Keratinocyte (primary cell): ENCODE data around the gene SMNDC1.

Experiments
- CTCF ChIP-seq, 3 experiments: IDR thresholded peaks in 1 of 3; conservative IDR thresholded peaks in 1 of 3; optimal IDR thresholded peaks in 1 of 3; 2 replicates in 2 of 3; 3 replicates in 1 of 3; pipeline versions ENCODE3 to v1.5.1; 2011; ENCODE audit warnings: low read length in 3 of 3, mild to moderate bottlenecking in 3 of 3, moderate library complexity in 2 of 3, control low read depth in 1 of 3, inconsistent platforms in 1 of 3; ENCODE audit not compliant: insufficient read depth in 2 of 3; ENCODE audit errors: extremely low read depth in 1 of 3
- EZH2 ChIP-seq: IDR thresholded peaks from one replicate; pipeline ENCODE4 v1.6.1; 2012; ENCODE audit warnings: inconsistent platforms, mild to moderate bottlenecking, low read length, moderate library complexity

GRCh38 chr10:110310741-110311140 is 6.0 kb upstream of the SMNDC1 start:
- TF ChIP-seq CTCF (optimal IDR thresholded peaks at IDR 0.05 in 1 of 3, IDR thresholded peaks at IDR 0.05 in 1 of 3, conservative IDR thresholded peaks at IDR 0.05 in 1 of 3; ENCODE audit: extremely low read depth in 1 of 3, insufficient read depth in 2 of 3, low read length in 3 of 3): no peak
- no peak for TF ChIP-seq EZH2
